ENCODE measurements around the gene ARNT2.

Gene ARNT2

GRCh38 chr15:80600626-80601025 is 196.4 kb downstream of the ARNT2 start:
- H3K4me2 ChIP-seq: no peak overlapping the region
- H3K4me3 ChIP-seq (IDR thresholded peaks at IDR 0.05; ENCODE audit: insufficient read depth, low read depth, low read length): no peak overlapping the region
- H3K9ac ChIP-seq: no peak overlapping the region
- no peaks in the 10 kb centered on the region for H3K36me3 ChIP-seq (ENCODE audit: insufficient read depth)
- no peak overlapping the region for H3K27ac ChIP-seq
- no peak overlapping the region for H2AFZ ChIP-seq (ENCODE audit: low read depth)
- TF ChIP-seq CTCF (conservative IDR thresholded peaks at IDR 0.05; ENCODE audit: low read depth, low read length): no peak
- no peaks in the 10 kb centered on the region for H3K4me1 ChIP-seq (ENCODE audit: low read depth, poor library complexity, severe bottlenecking)
- H3K27me3 ChIP-seq (ENCODE audit: insufficient read depth, low read depth): no peaks in the 10 kb centered on the region
- H3K79me2 ChIP-seq (ENCODE audit: insufficient read depth, low read depth): no peaks in the 10 kb centered on the region
- no peaks in the 10 kb centered on the region for H4K20me1 ChIP-seq (ENCODE audit: insufficient read depth)

GRCh38 chr15:80601256-80601655 is 197.1 kb downstream of the ARNT2 start:
- H3K4me2 ChIP-seq: no peak overlapping the region
- no peaks in the 10 kb centered on the region for H3K36me3 ChIP-seq (ENCODE audit: insufficient read depth)
- TF ChIP-seq CTCF (conservative IDR thresholded peaks at IDR 0.05; ENCODE audit: low read depth, low read length): no peak
- no peaks in the 10 kb centered on the region for H3K27me3 ChIP-seq (ENCODE audit: insufficient read depth, low read depth)
- no peaks in the 10 kb centered on the region for H3K4me1 ChIP-seq (ENCODE audit: low read depth, poor library complexity, severe bottlenecking)
- H4K20me1 ChIP-seq (ENCODE audit: insufficient read depth): no peaks in the 10 kb centered on the region
- no peak overlapping the region for H3K4me3 ChIP-seq (IDR thresholded peaks at IDR 0.05; ENCODE audit: insufficient read depth, low read depth, low read length)
- no peaks in the 10 kb centered on the region for H3K79me2 ChIP-seq (ENCODE audit: insufficient read depth, low read depth)
- H2AFZ ChIP-seq (ENCODE audit: low read depth): no peak overlapping the region
- H3K9ac ChIP-seq: no peak overlapping the region
- H3K27ac ChIP-seq: no peak overlapping the region

GRCh38 chr15:80604583-80605575 is 200.7 kb downstream of the ARNT2 start:
- no peak overlapping the region for H3K27ac ChIP-seq
- no peak for TF ChIP-seq CTCF (conservative IDR thresholded peaks at IDR 0.05; ENCODE audit: low read depth, low read length)
- no peaks in the 10 kb centered on the region for H3K27me3 ChIP-seq (ENCODE audit: insufficient read depth, low read depth)
- no peak overlapping the region for H2AFZ ChIP-seq (ENCODE audit: low read depth)
- no peaks in the 10 kb centered on the region for H3K36me3 ChIP-seq (ENCODE audit: insufficient read depth)
- H3K4me3 ChIP-seq (IDR thresholded peaks at IDR 0.05; ENCODE audit: insufficient read depth, low read depth, low read length): no peak overlapping the region
- H3K9ac ChIP-seq: no peak overlapping the region
- no peaks in the 10 kb centered on the region for H3K79me2 ChIP-seq (ENCODE audit: insufficient read depth, low read depth)
- H4K20me1 ChIP-seq (ENCODE audit: insufficient read depth): no peaks in the 10 kb centered on the region
- no peak overlapping the region for H3K4me2 ChIP-seq
- H3K4me1 ChIP-seq (ENCODE audit: low read depth, poor library complexity, severe bottlenecking): no peaks in the 10 kb centered on the region

- no peaks in the 10 kb centered on the region for H3K36me3 ChIP-seq (ENCODE audit: insufficient read depth)
- no peak overlapping the region for H3K4me3 ChIP-seq (IDR thresholded peaks at IDR 0.05; ENCODE audit: insufficient read depth, low read depth, low read length)
- no peaks in the 10 kb centered on the region for H3K27me3 ChIP-seq (ENCODE audit: insufficient read depth, low read depth)
- no peak overlapping the region for H3K4me2 ChIP-seq
- TF ChIP-seq CTCF (conservative IDR thresholded peaks at IDR 0.05; ENCODE audit: low read depth, low read length): no peak
- H2AFZ ChIP-seq (ENCODE audit: low read depth): no peak overlapping the region
- no peaks in the 10 kb centered on the region for H3K4me1 ChIP-seq (ENCODE audit: low read depth, poor library complexity, severe bottlenecking)
- H4K20me1 ChIP-seq (ENCODE audit: insufficient read depth): no peaks in the 10 kb centered on the region
- no peak overlapping the region for H3K27ac ChIP-seq
- no peak overlapping the region for H3K9ac ChIP-seq
- no peaks in the 10 kb centered on the region for H3K79me2 ChIP-seq (ENCODE audit: insufficient read depth, low read depth)
These were observed 201.5 kb downstream of the ARNT2 start for GRCh38 chr15:80605591-80606150.

All from KMS-11 (cell line).